OCI-LY1 (cell line): ENCODE data around the gene CLIC1.

ENCODE experiments used
- CTCF ChIP-seq: fragments of 200-600 bp; sonication (generic), shearing (Covaris generic); IDR thresholded peaks from 2 replicates; pipeline ENCODE4 v1.5.1; 2017; ENCODE audit warnings: mild to moderate bottlenecking, antibody characterized with exemption, low read length, moderate library complexity, mixed read lengths
- EZH2 ChIP-seq: fragments of 200-600 bp; sonication (generic), shearing (Covaris generic); IDR thresholded peaks from 2 replicates; pipeline ENCODE4 v1.8.0; 2017; ENCODE audit warnings: borderline replicate concordance, mixed run types, mild to moderate bottlenecking, antibody characterized with exemption, low read length, moderate library complexity, mixed read lengths

- TF ChIP-seq CTCF (no peak), EZH2 (no peak)
These were observed 17.3 kb downstream of the CLIC1 start for GRCh38 chr6:31719001-31719400.
